ENCODE results near the gene SAMD14. TPM values are rescaled to one million over a fixed set of nuclear protein-coding genes. Genes with fewer than 3 reads are reported as not detected.

The SAMD14 gene
- total and polyA plus RNA-seq, 2 of the 4 experiments (the other 2 are of a cell fraction): 1.4 to 6.2 TPM

GRCh38 chr17:50139950-50140885, 10.3 kb upstream of the SAMD14 start:
- Histone ChIP-seq H3K27ac (ENCODE audit: insufficient read depth, low read length) (no peak overlapping the region), H3K79me1 (ENCODE audit: low read depth in 1 of 2, low read length in 2 of 2) (peaks cover 35 to 87% of the 10 kb centered on the region in 2 experiments), H4K5ac (ENCODE audit: low read depth, low read length) (no peak overlapping the region), H3K9me1 (ENCODE audit: insufficient read depth, low read length) (peaks cover 2% of the 10 kb centered on the region; the same call in 1 of the 2 replicates), H3K36me3 (ENCODE audit: control insufficient read depth, insufficient read depth, low read length) (peaks cover 94% of the 10 kb centered on the region), H2BK120ac (ENCODE audit: low read depth, low read length) (no peak overlapping the region; the same call in 1 of the 2 replicates), H3K4me2 (ENCODE audit: low read depth, low read length) (no peak overlapping the region), H3K9me3 (ENCODE audit: control insufficient read depth, insufficient read depth, low read length) (no peaks in the 10 kb centered on the region), H4K20me1 (ENCODE audit: insufficient read depth, low read length) (peaks cover 72% of the 10 kb centered on the region), H3K27me3 (ENCODE audit: control insufficient read depth, insufficient read depth, low read length) (no peaks in the 10 kb centered on the region), H2AFZ (replicated peaks; ENCODE audit: low read length, poor library complexity) (peak overlapping the region; percentile 18), H3K4ac (ENCODE audit: low read depth, low read length) (no peak overlapping the region), H3K23ac (ENCODE audit: low read depth, low read length) (no peak overlapping the region), H2BK15ac (ENCODE audit: low read depth, low read length) (no peak overlapping the region), H2AK9ac (replicated peaks; ENCODE audit: low read depth, low read length, poor library complexity) (peak overlapping the region; percentile 84), H3K9ac (ENCODE audit: low read depth, low read length) (no peak overlapping the region), H2BK20ac (ENCODE audit: low read depth, low read length) (no peak overlapping the region; the same call in 1 of the 2 replicates), H3K4me3 (ENCODE audit: insufficient read depth, low read depth, low read length) (no peak overlapping the region), H4K8ac (ENCODE audit: low read depth in 2 of 2, low read length in 2 of 2) (no peak overlapping the region; a peak in 1 of 4 replicates), H2AK5ac (ENCODE audit: low read depth, low read length) (no peak overlapping the region), H4K91ac (ENCODE audit: insufficient read depth, low read depth, low read length) (no peak overlapping the region), H3K14ac (replicated peaks; ENCODE audit: low read depth, low read length) (no peak overlapping the region), H2BK5ac (ENCODE audit: low read depth, low read length, poor library complexity, severe bottlenecking) (no peak overlapping the region), H3K56ac (ENCODE audit: extremely low read depth, insufficient read depth, low read length) (no peak overlapping the region), H3K18ac (ENCODE audit: low read depth, low read length) (no peak overlapping the region), H3K4me1 (ENCODE audit: control insufficient read depth, insufficient read depth, low read length) (no peaks in the 10 kb centered on the region)
- 23% methylated on average over 4 of the region's 19 CpGs; no CpG with 5 or more reads in 1 of the 2 experiments for WGBS, 2 experiments (ENCODE audit: extremely low coverage in 2 of 2, insufficient read length in 1 of 2)
- ChIA-PET POLR2A (ENCODE audit: unreplicated experiment) (no interaction called here), CTCF (interaction anchor here (0.5 to 1.0 kb wide), 3 partner anchors 10 to 157 kb away, joined by 3 read pairs; partner anchors contain the start of gene SAMD14)
- DNase-seq (peak; percentile 73), ATAC-seq (ENCODE audit: low read depth) (peak; percentile 98)
- dilution Hi-C loops (cut with HindIII; ENCODE audit: low sequenced_read_pairs, unreplicated experiment): no loop called here
- TF ChIP-seq MAZ (IDR thresholded peaks at IDR 0.05; ENCODE audit: borderline replicate concordance, low read depth, low read length) (peak; percentile 84), SMC3 (IDR thresholded peaks at IDR 0.05; ENCODE audit: low read depth, low read length) (peak; percentile 89), CTCF (conservative IDR thresholded peaks at IDR 0.05; ENCODE audit: low read depth, low read length) (peak; percentile 89), ELK1 (IDR thresholded peaks at IDR 0.05; ENCODE audit: borderline replicate concordance, low read depth, low read length) (no peak), CHD1 (IDR thresholded peaks at IDR 0.05; ENCODE audit: low read depth, low read length) (no peak), RFX5 (IDR thresholded peaks at IDR 0.05; ENCODE audit: low read depth, low read length) (no peak), NFE2L2 (IDR thresholded peaks at IDR 0.05; ENCODE audit: low read depth, low read length) (no peak), MXI1 (IDR thresholded peaks at IDR 0.05; ENCODE audit: borderline replicate concordance, low read depth, low read length) (peak; percentile 14; the same call in 1 of the 2 replicates), RAD21 (IDR thresholded peaks at IDR 0.05; ENCODE audit: low read length) (peak; percentile 82), USF2 (IDR thresholded peaks at IDR 0.05; ENCODE audit: low read depth, low read length) (no peak)
- in situ Hi-C loops (cut with MboI; ENCODE audit: low sequenced_read_pairs): no loop called here
- intact Hi-C loops (cut with micrococcal nuclease): loop anchor here (1.0 kb wide), 2 partner anchors 21 to 157 kb away; no protein-coding TSS in a partner anchor
- BruUV-seq (replicated peaks): no TSS peak
